ENCODE results near the gene CEP70.

DNA sequence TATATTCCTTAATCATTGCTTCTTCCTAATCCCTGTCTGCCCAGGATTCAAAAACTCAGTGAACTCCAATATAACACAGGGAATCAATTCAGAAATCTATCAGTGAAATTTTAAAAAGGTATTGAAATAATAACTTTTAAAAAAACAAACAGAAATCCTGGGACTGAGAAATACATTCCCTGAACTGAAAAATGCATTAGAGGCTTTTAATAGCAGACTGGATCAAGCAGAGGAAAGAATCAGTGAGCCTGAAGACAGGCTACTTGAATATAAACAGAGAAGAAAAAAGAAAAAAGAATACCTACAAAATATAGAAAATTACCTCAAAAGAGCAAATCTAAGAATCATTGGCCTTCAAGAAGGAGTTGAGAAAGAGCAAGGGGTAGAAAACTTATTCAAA is 54.7 kb downstream of the CEP70 start:
- TF ChIP-seq POLR2A (IDR thresholded peaks at IDR 0.05) (no peak), CTCF (IDR thresholded peaks at IDR 0.05) (no peak)
